Activated CD8-positive, alpha-beta memory T cell treated with anti-CD3 and anti-CD28 coated beads, Interleukin-2, amount 50 U/mL, for 24 hours (primary cell): ENCODE results near the gene GAK.

Source experiments
- DNase-seq: peaks from one replicate; pipeline ENCODE4 v3.0.0-alpha.2; 2020; ENCODE audit errors: extremely low read depth

Gene GAK

GRCh38 chr4:964346-965025, 32.4 kb upstream of the GAK start:
- no peak for DNase-seq

- no peak for DNase-seq
Measured at GRCh38 chr4:963276-964225, 31.4 kb upstream of the GAK start.

- no peak for DNase-seq
Measured at GRCh38 chr4:962231-963208, 30.4 kb upstream of the GAK start.

GRCh38 chr4:961351-962230, 29.5 kb upstream of the GAK start:
- no peak for DNase-seq

- DNase-seq = no peak
Measured at GRCh38 chr4:960636-961350, 28.7 kb upstream of the GAK start.

GRCh38 chr4:960140-960635, 28.1 kb upstream of the GAK start:
- DNase-seq = no peak

- DNase-seq = no peak
Measured at GRCh38 chr4:959338-960139, 27.4 kb upstream of the GAK start.

GRCh38 chr4:958696-959337, 26.7 kb upstream of the GAK start:
- no peak for DNase-seq

- no peak for DNase-seq
Measured at GRCh38 chr4:958314-958665, 26.2 kb upstream of the GAK start.

- no peak for DNase-seq
Measured at GRCh38 chr4:957581-958313, 25.6 kb upstream of the GAK start.

- DNase-seq = no peak
Measured at GRCh38 chr4:957231-957580, 25.1 kb upstream of the GAK start.

- no peak for DNase-seq
Measured at GRCh38 chr4:956531-957230, 24.6 kb upstream of the GAK start.

- no peak for DNase-seq
Measured at GRCh38 chr4:955931-956381, 23.8 kb upstream of the GAK start.

GRCh38 chr4:955161-955921, 23.2 kb upstream of the GAK start:
- DNase-seq = no peak

GRCh38 chr4:954211-955020, 22.3 kb upstream of the GAK start:
- no peak for DNase-seq

GRCh38 chr4:953574-953915, 21.4 kb upstream of the GAK start:
- DNase-seq = no peak
